Upper lobe of left lung (tissue), 4 donors: ENCODE data around the gene TSHZ1.

Experiments
- CTCF ChIP-seq, 6 experiments: fragments of 450-650 bp in 4 of 6; fragments of 200-600 bp in 2 of 6; sonication (generic) in 2 of 6; IDR thresholded peaks; one replicate each; pipeline ENCODE4 v1.5.1; 2016 to 2019; ENCODE audit warnings: antibody characterized with exemption in 6 of 6
- POLR2A ChIP-seq, 4 donors: fragments of 450-650 bp; IDR thresholded peaks; one replicate each; pipeline ENCODE4 v1.5.1; 2016 to 2017; ENCODE audit warnings: antibody characterized with exemption in 4 of 4, mild to moderate bottlenecking in 2 of 4
- POLR2AphosphoS5 ChIP-seq, 2 donors: sonication (generic); formaldehyde crosslinking; IDR thresholded peaks; one replicate each; pipeline ENCODE4 v1.5.1; 2017; ENCODE audit warnings: antibody characterized with exemption in 2 of 2

- no peak for TF ChIP-seq CTCF (IDR thresholded peaks at IDR 0.05)
- TF ChIP-seq POLR2AphosphoS5 (IDR thresholded peaks at IDR 0.05) = no peak
- no peak for TF ChIP-seq POLR2A (IDR thresholded peaks at IDR 0.05)
These were observed 30.6 kb upstream of the TSHZ1 start for GRCh38 chr18:75179819-75180600.
